ENCODE data around the gene SLIT3.

The SLIT3 gene

DNA sequence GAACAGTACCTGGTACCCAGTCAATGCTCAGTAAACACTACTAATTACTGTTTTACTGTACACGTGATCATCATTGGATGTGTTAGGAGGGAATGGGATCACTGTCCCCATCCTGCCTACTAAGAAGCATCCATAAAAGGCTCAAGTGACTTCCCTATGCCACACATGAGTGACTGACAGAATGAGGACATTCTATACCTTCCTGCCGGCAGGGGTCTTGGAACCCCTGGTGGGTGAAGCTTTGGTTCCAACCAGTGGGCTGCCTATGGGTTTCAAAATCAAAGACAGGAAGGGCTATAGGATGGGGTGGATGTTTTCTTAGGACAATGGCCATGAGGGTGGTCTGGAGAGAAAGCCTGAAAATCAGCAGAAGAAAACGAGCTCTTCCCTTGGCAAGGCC is 512.2 kb downstream of the SLIT3 start:
- TF ChIP-seq, protein P1, sequence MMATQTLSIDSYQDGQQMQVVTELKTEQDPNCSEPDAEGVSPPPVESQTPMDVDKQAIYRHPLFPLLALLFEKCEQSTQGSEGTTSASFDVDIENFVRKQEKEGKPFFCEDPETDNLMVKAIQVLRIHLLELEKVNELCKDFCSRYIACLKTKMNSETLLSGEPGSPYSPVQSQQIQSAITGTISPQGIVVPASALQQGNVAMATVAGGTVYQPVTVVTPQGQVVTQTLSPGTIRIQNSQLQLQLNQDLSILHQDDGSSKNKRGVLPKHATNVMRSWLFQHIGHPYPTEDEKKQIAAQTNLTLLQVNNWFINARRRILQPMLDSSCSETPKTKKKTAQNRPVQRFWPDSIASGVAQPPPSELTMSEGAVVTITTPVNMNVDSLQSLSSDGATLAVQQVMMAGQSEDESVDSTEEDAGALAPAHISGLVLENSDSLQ (IDR thresholded peaks at IDR 0.05), result peak; percentile 77
- TF ChIP-seq BHLHE40 (IDR thresholded peaks at IDR 0.05; ENCODE audit: borderline replicate concordance), result no peak
- no peak for DNase-seq (ENCODE audit: extremely low spot score)
- CTCF ChIA-PET, result no interaction called here
- POLR2A ChIA-PET, result no interaction called here

GRCh38 chr5:168788107-168788506 is 512.8 kb downstream of the SLIT3 start:
- no peak for DNase-seq (ENCODE audit: extremely low spot score)
- CTCF ChIA-PET, result no interaction called here
- TF ChIP-seq HDGF (IDR thresholded peaks at IDR 0.05; ENCODE audit: borderline replicate concordance), result no peak
- no peak for TF ChIP-seq BHLHE40 (IDR thresholded peaks at IDR 0.05; ENCODE audit: borderline replicate concordance)
- no peak for TF ChIP-seq SUZ12 (IDR thresholded peaks at IDR 0.05)
- no peak for TF ChIP-seq FOXA1 (IDR thresholded peaks at IDR 0.05)
- TF ChIP-seq FOXM1 (IDR thresholded peaks at IDR 0.05; ENCODE audit: borderline replicate concordance), result no peak
- TF ChIP-seq L3MBTL2 (conservative IDR thresholded peaks at IDR 0.05), result no peak
- TF ChIP-seq TARDBP (IDR thresholded peaks at IDR 0.05), result no peak
- no peak for TF ChIP-seq ELF4 (IDR thresholded peaks at IDR 0.05)
- no peak for TF ChIP-seq CTBP1 (IDR thresholded peaks at IDR 0.05; ENCODE audit: borderline replicate concordance)
- POLR2A ChIA-PET, result no interaction called here

GRCh38 chr5:168786147-168786546 is 514.8 kb downstream of the SLIT3 start:
- no peak for DNase-seq (ENCODE audit: extremely low spot score)
- TF ChIP-seq FOXK2 (IDR thresholded peaks at IDR 0.05), result no peak
- TF ChIP-seq BHLHE40 (IDR thresholded peaks at IDR 0.05; ENCODE audit: borderline replicate concordance), result no peak
- TF ChIP-seq FOXA1 (IDR thresholded peaks at IDR 0.05), result no peak
- TF ChIP-seq NFRKB (IDR thresholded peaks at IDR 0.05), result no peak
- ChIA-PET CTCF (no interaction called here), POLR2A (no interaction called here)

GRCh38 chr5:168784454-168784853 is 516.5 kb downstream of the SLIT3 start:
- POLR2A ChIA-PET, result no interaction called here
- CTCF ChIA-PET, result no interaction called here
- TF ChIP-seq SUZ12 (IDR thresholded peaks at IDR 0.05) (no peak), LEF1 (IDR thresholded peaks at IDR 0.05; ENCODE audit: borderline replicate concordance) (no peak), FOXA1 (IDR thresholded peaks at IDR 0.05) (no peak), TARDBP (IDR thresholded peaks at IDR 0.05) (no peak), ARNT (IDR thresholded peaks at IDR 0.05) (no peak), FOXK2 (IDR thresholded peaks at IDR 0.05) (no peak), ZNF384 (IDR thresholded peaks at IDR 0.05) (no peak), BHLHE40 (IDR thresholded peaks at IDR 0.05; ENCODE audit: borderline replicate concordance) (no peak), L3MBTL2 (conservative IDR thresholded peaks at IDR 0.05) (no peak), NFRKB (IDR thresholded peaks at IDR 0.05) (no peak), FOXM1 (IDR thresholded peaks at IDR 0.05; ENCODE audit: borderline replicate concordance) (no peak), CTBP1 (IDR thresholded peaks at IDR 0.05; ENCODE audit: borderline replicate concordance) (no peak), SP1 (IDR thresholded peaks at IDR 0.05) (no peak), ELF4 (IDR thresholded peaks at IDR 0.05) (no peak), HDGF (IDR thresholded peaks at IDR 0.05; ENCODE audit: borderline replicate concordance) (no peak)
- TF ChIP-seq, protein P1 (IDR thresholded peaks at IDR 0.05), result no peak
- DNase-seq (ENCODE audit: extremely low spot score), result no peak

DNA sequence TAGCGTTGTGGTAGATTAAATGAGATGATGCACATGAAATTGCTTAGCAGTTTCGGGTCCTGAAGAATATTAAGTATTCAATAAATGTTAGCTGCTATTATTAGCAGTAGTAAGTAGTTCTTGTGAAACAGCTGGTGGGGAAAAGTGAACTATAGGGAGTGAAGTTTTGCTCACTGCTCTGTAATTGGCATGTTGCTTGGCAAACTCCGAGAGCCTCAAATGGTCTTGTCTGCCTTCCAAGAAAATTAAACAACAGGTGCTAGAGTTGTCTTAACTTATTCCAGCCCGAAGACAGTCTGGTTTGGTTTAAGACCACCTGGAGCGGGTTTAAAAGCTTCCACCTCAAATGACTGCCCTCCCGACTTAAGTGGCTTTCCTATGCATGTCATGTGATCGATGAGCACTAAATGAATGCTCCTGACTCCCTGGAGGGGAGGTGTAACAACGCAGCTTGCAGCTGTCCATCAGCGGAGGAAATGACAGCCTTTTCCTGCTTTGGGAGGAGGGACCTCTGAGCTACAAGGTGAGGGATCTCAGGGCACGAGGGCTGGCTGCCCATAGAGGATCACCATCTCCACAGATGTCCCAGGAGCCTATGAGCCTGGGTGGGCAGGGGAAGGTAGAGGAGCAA is 518.9 kb downstream of the SLIT3 start:
- DNase-seq (ENCODE audit: extremely low spot score), result no peak
- POLR2A ChIA-PET, result interaction anchor here (1.1 to 1.6 kb wide), 2 partner anchors 10 to 16 kb away, joined by 3 read pairs; no protein-coding TSS in a partner anchor
- CTCF ChIA-PET, result interaction anchor here (1.3 to 1.5 kb wide), 2 partner anchors 10 to 34 kb away, joined by 3 to 4 read pairs; no protein-coding TSS in a partner anchor
- TF ChIP-seq ELF4 (IDR thresholded peaks at IDR 0.05) (no peak), L3MBTL2 (conservative IDR thresholded peaks at IDR 0.05) (no peak), CTBP1 (IDR thresholded peaks at IDR 0.05; ENCODE audit: borderline replicate concordance) (no peak), SP1 (IDR thresholded peaks at IDR 0.05) (no peak), ARNT (IDR thresholded peaks at IDR 0.05) (no peak)
- TF ChIP-seq, protein P1 (IDR thresholded peaks at IDR 0.05), result peak; percentile 87

DNA sequence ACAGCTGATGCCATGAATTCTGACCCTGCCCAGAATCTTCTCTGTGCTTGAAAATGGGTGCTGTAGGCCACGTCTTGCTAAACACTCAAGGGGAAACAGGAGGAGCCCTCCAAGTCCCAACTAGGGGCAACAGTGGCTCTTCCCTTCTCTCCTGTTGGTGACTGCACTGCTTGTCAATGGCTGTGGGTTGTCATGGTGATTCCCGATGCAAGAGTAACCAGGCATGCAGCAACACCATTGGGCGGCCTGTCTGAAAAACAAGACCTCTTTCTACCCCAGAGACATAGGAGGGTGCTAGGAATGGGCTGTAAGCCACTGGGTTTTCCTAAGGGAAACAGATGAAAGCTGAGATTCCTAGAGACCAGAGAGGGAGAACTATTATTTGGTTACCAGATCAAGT is 520.1 kb downstream of the SLIT3 start:
- no peak for DNase-seq (ENCODE audit: extremely low spot score)
- no peak for TF ChIP-seq SUZ12 (IDR thresholded peaks at IDR 0.05)
- TF ChIP-seq BHLHE40 (IDR thresholded peaks at IDR 0.05; ENCODE audit: borderline replicate concordance), result no peak
- TF ChIP-seq ELF4 (IDR thresholded peaks at IDR 0.05), result no peak
- TF ChIP-seq, protein P1 (IDR thresholded peaks at IDR 0.05), result no peak
- TF ChIP-seq L3MBTL2 (conservative IDR thresholded peaks at IDR 0.05), result no peak
- ChIA-PET POLR2A (interaction anchor here (1.6 kb wide), 1 partner anchor 9 kb away, joined by 3 read pairs; no protein-coding TSS in a partner anchor), CTCF (interaction anchor here (1.5 kb wide), 1 partner anchor 33 kb away, joined by 4 read pairs; no protein-coding TSS in a partner anchor)
